ENCODE results near the gene ARHGAP27.
"Not testable (repeated sequence)": the region's sequence is repeated elsewhere in the genome, so short reads cannot be mapped to it uniquely, and the experiment has no call there.

Gene ARHGAP27

DNA sequence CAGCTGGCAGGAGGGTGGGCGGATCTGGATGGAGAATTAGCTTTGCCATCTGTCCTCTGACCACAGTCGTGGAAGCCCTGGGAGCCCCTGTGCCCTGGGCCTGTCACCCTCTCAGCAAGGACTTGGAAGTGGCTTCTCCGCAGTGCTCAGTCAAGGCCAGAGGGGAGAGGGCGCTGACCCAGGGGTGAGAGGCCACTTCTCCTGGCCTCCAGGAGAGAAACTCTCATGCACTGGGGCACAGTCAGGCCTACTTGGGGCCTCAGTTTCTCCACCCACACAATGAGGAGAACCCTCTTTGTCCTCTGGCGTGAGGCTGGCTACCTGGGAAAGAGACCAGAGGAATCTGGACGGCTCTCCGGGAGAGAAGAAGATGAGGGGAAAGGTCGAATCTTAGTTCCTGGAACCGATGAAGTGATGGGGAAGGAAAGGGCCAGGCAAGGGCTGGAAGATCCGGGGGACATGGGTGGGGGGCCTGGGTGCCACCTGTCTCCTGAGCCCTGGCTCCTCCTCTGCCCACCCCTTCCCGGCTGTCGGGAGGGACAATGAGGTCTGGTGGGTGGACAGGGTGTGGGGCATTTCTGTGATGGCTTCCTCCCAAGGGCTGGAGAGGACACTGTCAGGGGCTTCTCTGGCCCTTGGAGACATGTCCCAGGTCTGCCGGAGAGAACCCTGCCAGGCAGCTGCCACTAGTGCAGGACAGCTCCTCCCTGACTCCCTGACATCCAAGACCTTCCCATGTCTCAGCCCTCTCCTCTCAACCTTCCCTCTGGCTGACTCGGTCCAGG, 9.0 kb upstream of the ARHGAP27 start:
- no peak for TF ChIP-seq RARB (CRISPR knock-in tag; IDR thresholded peaks at IDR 0.05)
- TF ChIP-seq, protein P1, sequence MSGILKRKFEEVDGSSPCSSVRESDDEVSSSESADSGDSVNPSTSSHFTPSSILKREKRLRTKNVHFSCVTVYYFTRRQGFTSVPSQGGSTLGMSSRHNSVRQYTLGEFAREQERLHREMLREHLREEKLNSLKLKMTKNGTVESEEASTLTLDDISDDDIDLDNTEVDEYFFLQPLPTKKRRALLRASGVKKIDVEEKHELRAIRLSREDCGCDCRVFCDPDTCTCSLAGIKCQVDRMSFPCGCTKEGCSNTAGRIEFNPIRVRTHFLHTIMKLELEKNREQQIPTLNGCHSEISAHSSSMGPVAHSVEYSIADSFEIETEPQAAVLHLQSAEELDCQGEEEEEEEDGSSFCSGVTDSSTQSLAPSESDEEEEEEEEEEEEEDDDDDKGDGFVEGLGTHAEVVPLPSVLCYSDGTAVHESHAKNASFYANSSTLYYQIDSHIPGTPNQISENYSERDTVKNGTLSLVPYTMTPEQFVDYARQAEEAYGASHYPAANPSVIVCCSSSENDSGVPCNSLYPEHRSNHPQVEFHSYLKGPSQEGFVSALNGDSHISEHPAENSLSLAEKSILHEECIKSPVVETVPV (CRISPR knock-in tag; IDR thresholded peaks at IDR 0.05), result no peak
- TF ChIP-seq, protein P2, sequence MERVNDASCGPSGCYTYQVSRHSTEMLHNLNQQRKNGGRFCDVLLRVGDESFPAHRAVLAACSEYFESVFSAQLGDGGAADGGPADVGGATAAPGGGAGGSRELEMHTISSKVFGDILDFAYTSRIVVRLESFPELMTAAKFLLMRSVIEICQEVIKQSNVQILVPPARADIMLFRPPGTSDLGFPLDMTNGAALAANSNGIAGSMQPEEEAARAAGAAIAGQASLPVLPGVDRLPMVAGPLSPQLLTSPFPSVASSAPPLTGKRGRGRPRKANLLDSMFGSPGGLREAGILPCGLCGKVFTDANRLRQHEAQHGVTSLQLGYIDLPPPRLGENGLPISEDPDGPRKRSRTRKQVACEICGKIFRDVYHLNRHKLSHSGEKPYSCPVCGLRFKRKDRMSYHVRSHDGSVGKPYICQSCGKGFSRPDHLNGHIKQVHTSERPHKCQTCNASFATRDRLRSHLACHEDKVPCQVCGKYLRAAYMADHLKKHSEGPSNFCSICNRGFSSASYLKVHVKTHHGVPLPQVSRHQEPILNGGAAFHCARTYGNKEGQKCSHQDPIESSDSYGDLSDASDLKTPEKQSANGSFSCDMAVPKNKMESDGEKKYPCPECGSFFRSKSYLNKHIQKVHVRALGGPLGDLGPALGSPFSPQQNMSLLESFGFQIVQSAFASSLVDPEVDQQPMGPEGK (CRISPR knock-in tag; IDR thresholded peaks at IDR 0.05; ENCODE audit: borderline replicate concordance), result no peak
- TF ChIP-seq ESRRG (CRISPR knock-in tag; IDR thresholded peaks at IDR 0.05), result no peak
- TF ChIP-seq ARNTL (CRISPR knock-in tag; IDR thresholded peaks at IDR 0.05; ENCODE audit: borderline replicate concordance, low read depth), result no peak
- TF ChIP-seq TCF4 (CRISPR knock-in tag; IDR thresholded peaks at IDR 0.05; ENCODE audit: borderline replicate concordance), result no peak
- no peak for TF ChIP-seq ZNF70 (CRISPR knock-in tag; IDR thresholded peaks at IDR 0.05)
- no peak for TF ChIP-seq BACH2 (CRISPR knock-in tag; IDR thresholded peaks at IDR 0.05; ENCODE audit: borderline replicate concordance)
- no peak for TF ChIP-seq ZNF8 (CRISPR knock-in tag; IDR thresholded peaks at IDR 0.05)
- TF ChIP-seq, protein P3, sequence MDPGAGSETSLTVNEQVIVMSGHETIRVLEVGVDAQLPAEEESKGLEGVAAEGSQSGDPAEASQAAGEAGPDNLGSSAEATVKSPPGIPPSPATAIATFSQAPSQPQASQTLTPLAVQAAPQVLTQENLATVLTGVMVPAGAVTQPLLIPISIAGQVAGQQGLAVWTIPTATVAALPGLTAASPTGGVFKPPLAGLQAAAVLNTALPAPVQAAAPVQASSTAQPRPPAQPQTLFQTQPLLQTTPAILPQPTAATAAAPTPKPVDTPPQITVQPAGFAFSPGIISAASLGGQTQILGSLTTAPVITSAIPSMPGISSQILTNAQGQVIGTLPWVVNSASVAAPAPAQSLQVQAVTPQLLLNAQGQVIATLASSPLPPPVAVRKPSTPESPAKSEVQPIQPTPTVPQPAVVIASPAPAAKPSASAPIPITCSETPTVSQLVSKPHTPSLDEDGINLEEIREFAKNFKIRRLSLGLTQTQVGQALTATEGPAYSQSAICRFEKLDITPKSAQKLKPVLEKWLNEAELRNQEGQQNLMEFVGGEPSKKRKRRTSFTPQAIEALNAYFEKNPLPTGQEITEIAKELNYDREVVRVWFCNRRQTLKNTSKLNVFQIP (CRISPR knock-in tag; IDR thresholded peaks at IDR 0.05; ENCODE audit: borderline replicate concordance, low read depth), result no peak
- no peak for TF ChIP-seq GLIS3 (CRISPR knock-in tag; IDR thresholded peaks at IDR 0.05)
- no peak for TF ChIP-seq PPARA (CRISPR knock-in tag; IDR thresholded peaks at IDR 0.05; ENCODE audit: borderline replicate concordance)
- no peak for ATAC-seq

DNA sequence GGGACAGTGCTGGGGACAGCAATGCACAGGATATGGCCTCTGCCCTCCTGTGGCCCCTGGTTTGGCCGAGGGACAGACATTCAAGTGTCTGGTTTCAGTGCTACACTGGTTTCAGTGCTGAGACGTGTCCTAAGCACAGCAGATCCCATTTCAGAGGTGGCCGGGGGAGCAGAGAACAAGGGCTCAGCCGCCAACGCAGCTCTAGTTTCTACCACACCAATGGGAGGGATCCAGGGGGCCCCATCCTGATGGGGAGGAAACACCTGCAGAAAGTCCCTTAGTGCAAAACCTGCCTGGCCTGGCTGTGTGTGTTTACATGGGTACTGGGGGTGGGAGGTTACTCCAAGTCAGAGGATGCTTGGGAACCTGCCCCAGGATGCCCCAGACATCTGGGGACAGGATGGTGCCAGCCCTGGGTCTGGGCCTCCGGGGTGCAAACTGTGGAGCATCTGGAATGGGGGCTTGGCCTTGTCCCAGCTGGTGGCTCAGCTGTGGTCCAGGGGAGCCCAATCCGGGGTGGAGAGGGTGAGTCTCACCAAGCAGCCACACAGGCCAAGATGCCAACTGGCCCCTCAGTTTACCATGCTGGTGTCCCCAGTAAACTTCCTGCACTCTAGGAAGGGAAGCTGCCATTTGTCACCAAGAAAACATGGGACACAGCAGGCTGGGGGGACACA, 8.3 kb upstream of the ARHGAP27 start:
- not testable (repeated sequence) for ATAC-seq

DNA sequence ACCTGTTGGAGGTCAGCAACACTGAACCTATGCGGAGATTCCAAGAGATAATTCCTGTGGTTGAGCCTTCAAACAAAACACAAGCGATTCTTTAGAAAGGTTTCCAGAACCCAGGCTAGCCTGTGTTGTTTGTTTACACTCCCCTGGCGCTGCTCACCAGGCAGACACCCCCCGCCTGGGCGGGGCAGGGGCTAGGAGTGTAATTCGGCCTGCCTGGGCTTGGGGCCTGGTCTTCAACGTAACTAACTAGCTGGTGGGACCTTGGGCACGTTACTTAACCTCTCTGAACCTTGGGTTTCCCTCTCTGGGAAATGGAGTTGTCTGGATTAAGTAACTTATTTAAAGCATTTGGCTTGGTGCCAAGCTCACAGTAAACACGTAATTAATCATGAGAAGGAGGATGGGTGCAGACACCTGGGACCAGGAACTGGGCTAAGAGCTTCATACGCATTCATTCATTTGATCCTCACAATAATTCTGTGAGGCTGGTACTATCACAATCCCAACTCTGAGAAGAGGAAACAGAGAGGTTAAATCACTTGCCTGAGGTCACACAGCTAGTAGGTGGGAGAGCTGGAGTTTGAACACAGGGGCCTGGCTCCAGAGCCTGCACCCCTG, 7.6 kb upstream of the ARHGAP27 start:
- no peak for ATAC-seq
- TF ChIP-seq ZNF8 (CRISPR knock-in tag; IDR thresholded peaks at IDR 0.05), result no peak
- no peak for TF ChIP-seq ZC3H10 (CRISPR knock-in tag; IDR thresholded peaks at IDR 0.05)
- TF ChIP-seq, protein P2 (CRISPR knock-in tag; IDR thresholded peaks at IDR 0.05; ENCODE audit: borderline replicate concordance), result no peak
- TF ChIP-seq, protein P1 (CRISPR knock-in tag; IDR thresholded peaks at IDR 0.05), result no peak
- no peak for TF ChIP-seq SNAI2 (CRISPR knock-in tag; IDR thresholded peaks at IDR 0.05)
- TF ChIP-seq, protein P4, sequence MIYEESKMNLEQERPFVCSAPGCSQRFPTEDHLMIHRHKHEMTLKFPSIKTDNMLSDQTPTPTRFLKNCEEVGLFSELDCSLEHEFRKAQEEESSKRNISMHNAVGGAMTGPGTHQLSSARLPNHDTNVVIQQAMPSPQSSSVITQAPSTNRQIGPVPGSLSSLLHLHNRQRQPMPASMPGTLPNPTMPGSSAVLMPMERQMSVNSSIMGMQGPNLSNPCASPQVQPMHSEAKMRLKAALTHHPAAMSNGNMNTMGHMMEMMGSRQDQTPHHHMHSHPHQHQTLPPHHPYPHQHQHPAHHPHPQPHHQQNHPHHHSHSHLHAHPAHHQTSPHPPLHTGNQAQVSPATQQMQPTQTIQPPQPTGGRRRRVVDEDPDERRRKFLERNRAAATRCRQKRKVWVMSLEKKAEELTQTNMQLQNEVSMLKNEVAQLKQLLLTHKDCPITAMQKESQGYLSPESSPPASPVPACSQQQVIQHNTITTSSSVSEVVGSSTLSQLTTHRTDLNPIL (CRISPR knock-in tag; IDR thresholded peaks at IDR 0.05; ENCODE audit: low read depth), result no peak
- no peak for TF ChIP-seq RARB (CRISPR knock-in tag; IDR thresholded peaks at IDR 0.05)
- TF ChIP-seq ARNTL (CRISPR knock-in tag; IDR thresholded peaks at IDR 0.05; ENCODE audit: borderline replicate concordance, low read depth), result no peak
- no peak for TF ChIP-seq PPARA (CRISPR knock-in tag; IDR thresholded peaks at IDR 0.05; ENCODE audit: borderline replicate concordance)
- no peak for TF ChIP-seq ZNF565 (CRISPR knock-in tag; conservative IDR thresholded peaks at IDR 0.05; ENCODE audit: low read depth)
- no peak for TF ChIP-seq ISL1 (CRISPR knock-in tag; IDR thresholded peaks at IDR 0.05)
- TF ChIP-seq ESRRG (CRISPR knock-in tag; IDR thresholded peaks at IDR 0.05), result no peak
- no peak for TF ChIP-seq GLIS3 (CRISPR knock-in tag; IDR thresholded peaks at IDR 0.05)
- TF ChIP-seq ZFP30 (CRISPR knock-in tag; IDR thresholded peaks at IDR 0.05), result no peak
- TF ChIP-seq ZNF70 (CRISPR knock-in tag; IDR thresholded peaks at IDR 0.05), result no peak
- TF ChIP-seq ZFP3 (CRISPR knock-in tag; IDR thresholded peaks at IDR 0.05), result no peak
- TF ChIP-seq TOX (CRISPR knock-in tag; IDR thresholded peaks at IDR 0.05; ENCODE audit: borderline replicate concordance), result no peak
- no peak for TF ChIP-seq OSR1 (CRISPR knock-in tag; IDR thresholded peaks at IDR 0.05)
- TF ChIP-seq, protein P3 (CRISPR knock-in tag; IDR thresholded peaks at IDR 0.05; ENCODE audit: borderline replicate concordance, low read depth), result no peak
